Activated CD4-positive, CD25-positive, alpha-beta regulatory T cell (primary cell): Measurements from ENCODE around the gene GPR146.

ENCODE experiments used
- DNase-seq, 4 experiments: peaks; one replicate each; lab custom pipeline; 2025; lab: John Stamatoyannopoulos, UW

GPR146 gene

DNA sequence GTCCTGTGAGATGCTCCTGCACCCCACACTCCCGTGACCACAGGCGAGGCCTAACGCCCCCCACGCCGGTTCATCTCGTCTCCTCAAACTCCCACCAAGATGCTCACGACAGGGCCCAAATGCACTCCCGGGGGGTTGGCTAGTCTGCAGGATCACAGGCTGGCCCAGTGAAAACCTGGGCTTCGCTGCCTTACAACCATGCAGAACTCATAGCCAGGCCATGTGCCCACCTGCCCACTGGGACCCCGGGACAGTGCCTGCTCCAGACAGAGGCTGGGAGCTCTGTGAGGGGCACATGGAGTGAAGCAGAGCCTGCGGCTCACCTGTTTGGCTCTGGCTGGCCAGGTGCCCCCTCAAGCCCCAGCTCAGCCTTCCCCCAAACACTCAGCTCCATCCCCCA lies 34.2 kb downstream of the GPR146 start:
- DNase-seq = no peak

DNA sequence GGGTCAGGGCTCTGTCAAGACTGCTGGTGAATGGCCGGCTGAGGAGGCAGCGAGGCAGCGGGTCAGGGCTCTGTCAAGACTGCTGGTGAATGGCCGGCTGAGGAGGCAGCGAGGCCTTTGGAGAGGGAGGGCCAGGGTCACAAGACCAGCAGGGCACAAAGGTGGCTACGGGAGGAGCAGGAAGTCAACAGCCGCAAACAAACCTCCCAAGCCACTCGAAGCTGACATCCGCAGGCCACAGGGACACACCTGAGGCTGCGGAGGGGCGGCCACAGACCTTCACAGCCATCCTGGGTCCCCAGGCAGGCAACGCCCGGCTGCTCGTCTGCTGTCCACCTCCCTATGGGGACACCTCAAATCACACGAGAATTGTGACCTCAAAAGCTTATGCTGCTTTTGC lies 34.6 kb downstream of the GPR146 start:
- DNase-seq = no peak

- DNase-seq = no peak
Measured at GRCh38 chr7:1079546-1079945, 35.2 kb downstream of the GPR146 start.

- DNase-seq = no peak
Measured at GRCh38 chr7:1080252-1080920, 36.0 kb downstream of the GPR146 start.

- no peak for DNase-seq
Measured at GRCh38 chr7:1080921-1081255, 36.5 kb downstream of the GPR146 start.

DNA sequence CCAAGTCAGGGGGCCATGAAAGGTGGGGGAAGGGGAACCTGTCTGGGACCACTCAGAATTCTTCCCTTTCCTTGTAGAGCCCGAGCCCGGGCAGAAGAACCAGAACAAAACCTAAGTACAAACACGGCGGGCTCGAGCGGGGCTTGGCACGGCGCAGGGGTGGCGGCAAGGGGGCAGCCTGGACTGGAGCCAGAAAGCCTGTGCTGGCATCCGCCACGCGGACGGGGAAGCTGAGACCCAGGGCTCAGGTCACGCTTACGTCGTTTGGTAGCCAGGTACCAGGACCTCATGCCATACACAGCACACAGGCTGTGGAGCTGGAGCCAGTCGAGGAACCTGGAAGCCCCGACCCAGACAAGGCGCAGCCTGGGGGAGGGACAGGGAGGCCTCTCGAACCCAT lies 37.0 kb downstream of the GPR146 start:
- no peak for DNase-seq

GRCh38 chr7:1081931-1082401 lies 37.6 kb downstream of the GPR146 start:
- no peak for DNase-seq

DNA sequence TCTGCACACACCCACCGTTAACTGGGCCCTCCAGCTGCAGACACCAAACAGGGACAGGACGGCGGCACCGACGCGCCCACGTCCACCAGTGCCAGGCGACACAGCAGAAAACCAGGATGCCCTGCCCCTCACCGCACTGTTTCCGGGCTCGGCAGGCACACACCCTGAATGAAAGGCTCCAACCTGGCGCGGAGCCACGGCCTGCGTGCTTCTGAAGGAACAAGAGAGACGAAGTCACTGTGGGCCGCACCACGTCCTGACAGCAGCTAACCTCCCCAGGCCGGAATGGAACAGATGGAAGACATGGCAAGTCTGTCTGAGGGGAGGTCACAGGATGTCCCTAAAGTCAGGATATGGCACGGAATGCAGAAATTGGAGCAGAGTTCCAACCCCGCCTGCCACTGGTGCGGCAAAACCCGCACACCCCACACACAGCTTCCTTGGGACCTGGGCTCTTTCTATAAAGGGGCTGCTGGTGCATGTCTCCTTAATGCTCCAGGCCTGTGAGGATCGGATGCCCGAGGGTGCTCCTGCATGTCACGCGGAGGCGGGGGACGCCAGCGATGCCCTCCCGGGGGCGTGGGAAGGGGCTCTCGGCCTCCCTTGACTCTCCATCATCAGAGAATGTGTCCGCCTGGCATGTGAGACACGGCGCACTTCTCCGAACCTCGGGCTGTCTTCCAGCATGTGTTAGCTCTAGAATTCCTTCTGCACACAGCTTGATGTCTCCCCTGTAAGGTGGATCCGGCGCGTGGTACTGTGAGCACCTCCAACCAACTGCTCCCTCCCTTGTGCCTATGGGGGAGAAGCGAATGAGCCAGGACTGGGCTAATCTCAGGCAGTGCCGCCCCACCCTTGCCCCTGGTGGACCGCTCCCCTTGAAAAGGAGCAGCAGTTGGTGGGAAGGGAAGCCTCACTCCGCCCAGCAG lies 39.6 kb downstream of the GPR146 start:
- DNase-seq = no peak

DNA sequence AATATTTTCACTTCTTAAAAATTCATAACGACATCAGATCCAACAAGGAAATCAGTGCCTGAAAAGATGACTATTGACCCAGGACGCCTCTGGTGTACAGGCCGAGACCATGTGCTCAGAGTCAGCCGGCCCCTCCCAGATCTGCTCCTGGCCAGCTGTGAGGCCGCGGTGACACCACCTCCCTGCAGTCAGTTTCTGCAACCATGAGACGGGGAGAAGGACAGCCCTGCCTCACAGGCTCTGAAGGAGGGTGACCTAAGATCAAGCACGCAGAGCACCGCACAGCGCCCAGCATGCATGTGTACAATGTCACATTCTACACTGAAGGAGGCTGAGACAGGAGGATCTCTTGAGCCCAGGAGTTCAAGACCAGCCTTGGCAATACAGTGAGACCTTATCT lies 40.9 kb downstream of the GPR146 start:
- DNase-seq = no peak

- DNase-seq = no peak
Measured at GRCh38 chr7:1085910-1086421, 41.6 kb downstream of the GPR146 start.

DNA sequence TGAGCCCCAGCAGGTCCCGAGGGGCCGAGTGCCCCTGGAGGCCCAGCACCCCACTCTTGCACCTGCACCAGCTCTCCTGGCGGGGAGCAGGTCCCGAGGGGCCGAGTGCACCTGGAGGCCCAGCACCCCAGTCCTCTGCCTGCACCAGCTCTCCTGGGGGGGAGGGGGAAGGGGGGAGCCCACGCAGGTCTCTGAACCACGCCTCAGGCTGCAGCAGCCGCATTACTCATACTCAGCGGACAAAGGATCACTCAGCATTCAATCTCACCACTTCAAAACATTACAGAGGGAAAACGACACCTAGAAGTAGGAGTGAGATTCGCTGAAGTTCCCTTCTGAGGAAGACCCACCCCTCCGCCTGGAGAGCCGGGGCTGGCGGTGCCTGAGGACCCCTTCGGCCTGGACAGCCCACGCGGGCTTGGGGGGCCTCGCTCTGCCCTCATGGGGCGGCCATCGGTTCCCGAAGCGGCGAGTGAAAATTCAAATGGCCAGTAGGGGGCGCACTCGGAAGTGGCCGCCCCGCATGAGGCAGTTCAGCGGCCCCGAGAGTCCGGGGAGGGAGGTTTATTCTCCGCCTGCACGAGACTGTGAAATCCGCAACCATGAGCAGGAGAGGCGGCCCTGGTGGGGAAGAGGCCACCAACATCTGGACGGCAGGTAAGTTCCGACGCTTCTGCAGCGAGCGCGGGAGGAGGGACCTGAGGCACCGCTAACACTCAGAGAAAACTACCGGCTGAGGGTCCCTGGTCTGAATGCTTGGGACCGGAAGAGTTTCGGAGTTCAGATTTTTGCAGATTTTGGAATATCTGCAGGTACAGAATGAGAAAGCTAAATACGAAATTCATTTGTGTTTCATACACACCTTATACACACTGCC lies 42.5 kb downstream of the GPR146 start:
- peak; percentile 37 to 55 (median 54) for DNase-seq

DNA sequence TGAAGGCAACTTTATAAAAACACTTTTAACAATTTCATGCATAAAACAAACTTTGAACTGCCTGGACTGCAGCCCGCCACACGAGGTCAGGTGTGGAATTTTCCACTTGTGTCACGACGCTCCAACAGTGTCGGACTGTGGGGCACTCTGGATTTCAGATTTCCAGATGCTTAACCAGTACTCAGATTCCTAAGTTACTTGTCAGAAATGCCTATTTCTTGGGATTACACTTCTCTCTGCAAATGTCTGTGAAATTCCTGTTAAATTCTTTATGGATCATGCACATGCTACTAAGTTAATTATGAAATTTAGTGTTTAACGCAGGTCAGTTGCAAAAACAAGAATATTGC lies 43.1 kb downstream of the GPR146 start:
- DNase-seq = no peak

DNA sequence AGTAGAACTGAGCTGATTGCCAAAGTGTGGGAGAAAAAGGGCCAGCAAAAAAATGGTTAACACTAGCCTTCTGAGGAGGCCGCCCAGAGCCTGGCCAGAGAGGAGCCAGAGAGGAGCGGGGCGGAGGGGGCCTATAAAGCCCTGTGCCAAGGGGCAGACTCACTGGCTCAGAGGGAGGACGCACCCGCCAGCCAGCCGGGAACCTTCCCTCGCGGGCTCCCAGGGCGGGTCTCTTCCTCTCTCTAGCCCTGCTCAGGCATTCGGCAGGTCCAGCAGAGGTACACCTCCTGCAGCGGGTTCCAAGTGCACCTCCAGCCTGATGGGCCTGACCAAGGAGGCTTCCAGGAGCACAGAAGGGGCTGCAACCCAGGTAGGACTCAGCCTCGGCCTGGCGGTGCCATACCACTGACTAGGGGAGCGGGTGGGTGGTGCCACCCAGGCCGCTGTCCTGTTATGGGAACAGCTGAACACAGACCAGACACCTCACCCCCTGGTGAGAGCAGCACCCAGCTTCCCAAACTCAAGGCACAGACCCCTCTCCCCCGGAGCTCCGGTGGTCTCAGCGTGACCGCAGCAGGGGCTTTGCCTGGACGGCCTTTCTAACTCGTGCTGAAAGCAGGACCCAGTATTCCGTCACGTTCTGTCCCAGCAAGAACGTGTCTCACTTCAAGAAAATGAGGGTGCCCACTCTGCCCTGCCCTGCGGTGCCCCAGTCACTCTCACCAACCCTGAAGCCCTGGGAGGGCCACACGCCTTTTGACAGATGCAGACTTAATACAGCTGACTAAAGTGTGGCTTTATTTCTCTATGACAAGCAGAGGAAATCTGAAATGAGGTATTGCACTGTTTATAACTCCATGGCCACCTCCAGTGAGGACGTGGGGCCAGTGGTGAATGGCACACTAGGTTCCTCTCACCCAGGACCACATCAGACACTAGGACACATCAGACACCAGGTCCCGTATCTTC lies 43.9 kb downstream of the GPR146 start, which contains the start of gene GPER1:
Gene GPER1 (plus strand): TSS at position 162 of the 969 bp plus-strand sequence. CDS start 3,616 bp downstream, outside the sequence.
- no peak for DNase-seq

GRCh38 chr7:1090236-1090635 lies 45.9 kb downstream of the GPR146 start:
- no peak for DNase-seq

DNA sequence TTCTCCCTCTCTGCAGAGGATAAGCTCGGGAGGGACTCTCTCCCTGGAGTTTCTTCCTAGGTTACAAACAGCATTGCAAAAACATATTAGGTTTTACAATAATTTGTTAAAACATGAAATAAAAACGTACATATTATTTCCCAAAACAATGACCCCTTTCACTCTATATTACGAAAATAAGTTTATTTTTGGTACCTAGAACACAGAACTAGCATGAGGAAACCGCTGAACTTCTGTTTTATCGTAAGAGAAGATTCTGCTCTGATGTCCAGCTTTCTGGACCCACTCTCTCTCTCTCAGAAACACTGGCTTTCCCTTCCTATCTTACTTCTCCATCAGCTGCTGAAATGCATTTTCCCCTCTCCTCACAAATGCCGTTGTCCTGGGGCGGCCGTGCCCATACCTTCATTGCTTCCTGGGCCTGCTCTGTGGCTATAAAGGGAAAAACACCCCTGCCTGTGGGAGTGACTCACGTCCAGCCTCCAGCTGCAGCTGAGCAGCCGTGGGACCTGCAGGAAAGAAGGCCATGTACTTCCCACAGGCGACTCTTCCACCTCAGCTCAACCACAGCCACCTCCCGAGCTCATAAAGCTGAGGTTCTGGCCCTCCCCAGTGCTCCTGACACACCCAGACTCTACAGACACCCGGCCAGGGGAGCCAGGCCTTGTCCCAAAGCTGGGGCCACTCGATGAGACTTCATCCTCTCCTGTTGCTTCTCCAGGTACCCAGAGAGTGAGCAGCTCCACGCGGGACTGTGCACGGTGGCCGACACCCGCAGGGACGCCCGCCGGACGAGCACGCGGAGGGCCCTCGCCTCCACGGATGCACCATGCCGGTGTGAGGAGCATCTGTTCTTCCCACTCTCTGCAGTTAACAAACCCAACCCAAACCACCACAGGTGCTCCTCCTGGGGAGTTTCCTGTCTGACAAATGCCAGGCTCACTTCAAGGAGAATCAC lies 46.6 kb downstream of the GPR146 start:
- DNase-seq = no peak

DNA sequence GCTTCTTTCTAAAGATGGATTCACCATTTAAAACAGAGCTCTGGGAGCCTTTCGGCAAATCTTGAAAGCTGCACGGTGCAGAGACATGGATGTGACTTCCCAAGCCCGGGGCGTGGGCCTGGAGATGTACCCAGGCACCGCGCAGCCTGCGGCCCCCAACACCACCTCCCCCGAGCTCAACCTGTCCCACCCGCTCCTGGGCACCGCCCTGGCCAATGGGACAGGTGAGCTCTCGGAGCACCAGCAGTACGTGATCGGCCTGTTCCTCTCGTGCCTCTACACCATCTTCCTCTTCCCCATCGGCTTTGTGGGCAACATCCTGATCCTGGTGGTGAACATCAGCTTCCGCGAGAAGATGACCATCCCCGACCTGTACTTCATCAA lies 47.3 kb downstream of the GPR146 start:
- no peak for DNase-seq

DNA sequence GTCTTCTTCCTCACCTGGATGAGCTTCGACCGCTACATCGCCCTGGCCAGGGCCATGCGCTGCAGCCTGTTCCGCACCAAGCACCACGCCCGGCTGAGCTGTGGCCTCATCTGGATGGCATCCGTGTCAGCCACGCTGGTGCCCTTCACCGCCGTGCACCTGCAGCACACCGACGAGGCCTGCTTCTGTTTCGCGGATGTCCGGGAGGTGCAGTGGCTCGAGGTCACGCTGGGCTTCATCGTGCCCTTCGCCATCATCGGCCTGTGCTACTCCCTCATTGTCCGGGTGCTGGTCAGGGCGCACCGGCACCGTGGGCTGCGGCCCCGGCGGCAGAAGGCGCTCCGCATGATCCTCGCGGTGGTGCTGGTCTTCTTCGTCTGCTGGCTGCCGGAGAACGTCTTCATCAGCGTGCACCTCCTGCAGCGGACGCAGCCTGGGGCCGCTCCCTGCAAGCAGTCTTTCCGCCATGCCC lies 47.9 kb downstream of the GPR146 start:
- no peak for DNase-seq

- DNase-seq = no peak
Measured at GRCh38 chr7:1092806-1093501, 48.6 kb downstream of the GPR146 start.

GRCh38 chr7:1093502-1093843 lies 49.1 kb downstream of the GPR146 start:
- DNase-seq = no peak
